ENCODE measurements around the gene PPIE.

DNA sequence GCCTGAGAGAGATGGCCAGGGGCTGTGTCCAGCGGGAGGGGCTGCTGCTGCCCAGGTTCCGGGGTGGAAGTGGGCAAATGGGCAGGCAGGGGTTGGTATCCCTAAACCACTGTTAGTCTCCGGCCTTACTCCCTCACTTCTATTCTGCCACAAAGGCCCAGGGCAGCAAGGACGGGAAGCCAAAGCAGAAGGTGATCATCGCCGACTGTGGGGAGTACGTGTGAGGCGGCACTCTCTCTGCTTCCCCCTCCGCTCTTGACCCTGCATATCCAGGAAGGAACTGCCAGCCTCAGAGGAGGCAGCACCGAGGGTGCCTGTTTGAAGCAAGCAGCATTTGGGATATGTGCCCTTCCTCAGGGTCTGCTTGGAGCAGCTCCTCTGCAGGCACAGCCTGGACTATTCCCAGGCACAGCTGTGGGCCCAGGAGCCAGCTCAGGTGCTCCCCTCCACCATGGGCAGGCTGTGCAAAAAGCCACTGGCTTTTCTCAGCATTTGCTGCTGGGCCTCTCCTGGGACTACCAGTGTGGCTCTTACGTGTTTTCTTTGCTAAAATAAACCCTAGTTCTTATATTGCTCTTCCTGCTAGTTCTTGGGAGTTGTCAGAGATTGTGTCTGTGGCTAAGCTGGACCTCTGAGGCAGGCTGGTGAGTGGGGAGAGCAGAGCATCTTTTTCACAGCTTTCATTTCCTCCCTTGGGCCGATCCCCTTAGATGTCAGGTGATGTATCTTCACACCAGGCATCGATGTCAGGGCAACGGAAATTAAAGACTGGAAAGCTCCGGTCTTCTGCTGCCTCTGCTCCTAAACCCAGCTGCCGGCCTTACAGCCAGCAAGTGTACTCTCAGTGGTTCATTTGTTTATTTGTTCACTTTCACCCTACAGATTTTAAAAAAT, 14.7 kb downstream of the PPIE start:
- TF ChIP-seq POLR2AphosphoS5 (IDR thresholded peaks at IDR 0.05) = no peak
- TF ChIP-seq, protein P1, sequence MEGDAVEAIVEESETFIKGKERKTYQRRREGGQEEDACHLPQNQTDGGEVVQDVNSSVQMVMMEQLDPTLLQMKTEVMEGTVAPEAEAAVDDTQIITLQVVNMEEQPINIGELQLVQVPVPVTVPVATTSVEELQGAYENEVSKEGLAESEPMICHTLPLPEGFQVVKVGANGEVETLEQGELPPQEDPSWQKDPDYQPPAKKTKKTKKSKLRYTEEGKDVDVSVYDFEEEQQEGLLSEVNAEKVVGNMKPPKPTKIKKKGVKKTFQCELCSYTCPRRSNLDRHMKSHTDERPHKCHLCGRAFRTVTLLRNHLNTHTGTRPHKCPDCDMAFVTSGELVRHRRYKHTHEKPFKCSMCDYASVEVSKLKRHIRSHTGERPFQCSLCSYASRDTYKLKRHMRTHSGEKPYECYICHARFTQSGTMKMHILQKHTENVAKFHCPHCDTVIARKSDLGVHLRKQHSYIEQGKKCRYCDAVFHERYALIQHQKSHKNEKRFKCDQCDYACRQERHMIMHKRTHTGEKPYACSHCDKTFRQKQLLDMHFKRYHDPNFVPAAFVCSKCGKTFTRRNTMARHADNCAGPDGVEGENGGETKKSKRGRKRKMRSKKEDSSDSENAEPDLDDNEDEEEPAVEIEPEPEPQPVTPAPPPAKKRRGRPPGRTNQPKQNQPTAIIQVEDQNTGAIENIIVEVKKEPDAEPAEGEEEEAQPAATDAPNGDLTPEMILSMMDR (IDR thresholded peaks at IDR 0.05) = no peak

Data from sigmoid colon (tissue), 4 donors.